Neural progenitor cell (in vitro differentiated cells): ENCODE data around the gene PAPSS2.

Source experiments
- CTCF ChIP-seq: fragments of 200-600 bp; sonication (generic); IDR thresholded peaks from 2 replicates; pipeline ENCODE4 v1.5.1; 2017; ENCODE audit warnings: antibody characterized with exemption, mild to moderate bottlenecking
- EZH2 ChIP-seq: fragments of 200-600 bp; sonication (generic); IDR thresholded peaks from 2 replicates; pipeline ENCODE4 v1.6.1; 2017; ENCODE audit warnings: antibody characterized with exemption, mild to moderate bottlenecking, moderate library complexity

- no peak for TF ChIP-seq CTCF
- no peak for TF ChIP-seq EZH2
Observed at GRCh38 chr10:87751274-87751673, 91.6 kb downstream of the PAPSS2 start.
